Spleen (tissue), 7 donors: Measurements from ENCODE around the gene MON2.

Experiments
- POLR2A ChIP-seq, 3 donors: fragments of 450-650 bp; IDR thresholded peaks; one replicate each; pipeline ENCODE4 v1.5.1; 2017; ENCODE audit warnings: antibody characterized with exemption in 3 of 3, mild to moderate bottlenecking in 1 of 3
- POLR2AphosphoS5 ChIP-seq, 3 donors: sonication (generic); formaldehyde crosslinking; IDR thresholded peaks; one replicate each; pipeline ENCODE4 v1.5.1; 2017; ENCODE audit warnings: antibody characterized with exemption in 3 of 3
- TF ChIP-seq, protein P1 (sequence below), 11 experiments: fragments of 200-600 bp in 7 of 11; fragments of 450-650 bp in 4 of 11; sonication (generic) in 4 of 11; IDR thresholded peaks in 8 of 11; conservative IDR thresholded peaks in 3 of 11; 1 replicate in 7 of 11; 2 replicates in 4 of 11; pipeline versions ENCODE4 v1.4.0 to v1.8.0; 2016 to 2021; ENCODE audit warnings: antibody characterized with exemption in 11 of 11, inconsistent platforms in 4 of 11, mild to moderate bottlenecking in 1 of 11
- donor health status: DM: no; HTN: no; CAD: no; lungs with moderate emphysema.
- donor health status: DM: no; HTN: no; CAD: no.
- donor health status: DM: no; HTN: no; CAD: no.

DNA sequence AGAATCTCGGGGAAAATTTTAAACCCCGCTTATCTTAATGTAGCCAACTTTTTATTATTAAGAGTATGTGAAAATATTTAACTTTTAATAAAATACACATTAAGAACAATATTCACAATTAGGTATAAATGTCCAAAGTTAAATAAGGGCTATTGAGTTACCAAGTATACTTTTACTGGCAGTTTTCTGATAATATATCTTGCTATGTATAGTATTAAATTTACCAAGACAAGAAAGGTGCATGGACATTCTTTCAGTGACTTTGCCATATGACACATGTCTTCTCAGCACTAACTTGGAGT lies 115.4 kb downstream of the MON2 start:
- TF ChIP-seq, protein P1, sequence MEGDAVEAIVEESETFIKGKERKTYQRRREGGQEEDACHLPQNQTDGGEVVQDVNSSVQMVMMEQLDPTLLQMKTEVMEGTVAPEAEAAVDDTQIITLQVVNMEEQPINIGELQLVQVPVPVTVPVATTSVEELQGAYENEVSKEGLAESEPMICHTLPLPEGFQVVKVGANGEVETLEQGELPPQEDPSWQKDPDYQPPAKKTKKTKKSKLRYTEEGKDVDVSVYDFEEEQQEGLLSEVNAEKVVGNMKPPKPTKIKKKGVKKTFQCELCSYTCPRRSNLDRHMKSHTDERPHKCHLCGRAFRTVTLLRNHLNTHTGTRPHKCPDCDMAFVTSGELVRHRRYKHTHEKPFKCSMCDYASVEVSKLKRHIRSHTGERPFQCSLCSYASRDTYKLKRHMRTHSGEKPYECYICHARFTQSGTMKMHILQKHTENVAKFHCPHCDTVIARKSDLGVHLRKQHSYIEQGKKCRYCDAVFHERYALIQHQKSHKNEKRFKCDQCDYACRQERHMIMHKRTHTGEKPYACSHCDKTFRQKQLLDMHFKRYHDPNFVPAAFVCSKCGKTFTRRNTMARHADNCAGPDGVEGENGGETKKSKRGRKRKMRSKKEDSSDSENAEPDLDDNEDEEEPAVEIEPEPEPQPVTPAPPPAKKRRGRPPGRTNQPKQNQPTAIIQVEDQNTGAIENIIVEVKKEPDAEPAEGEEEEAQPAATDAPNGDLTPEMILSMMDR (IDR thresholded peaks at IDR 0.05 in 8 of 11, conservative IDR thresholded peaks at IDR 0.05 in 3 of 11): no peak
- TF ChIP-seq POLR2AphosphoS5 (IDR thresholded peaks at IDR 0.05) (no peak), POLR2A (IDR thresholded peaks at IDR 0.05) (no peak)
